Adipose tissue (tissue), 3 donors: ENCODE results near the gene KANK2. TPM values are rescaled to one million over a fixed set of nuclear protein-coding genes. Genes with fewer than 3 reads are reported as not detected.
A peak's percentile ranks its signal among the peaks of the same experiment; 100 is the strongest.

Experiments used
- H3K27ac ChIP-seq: one replicate; pipeline ENCODE4 v1.5.1; 2013; ENCODE audit warnings: low read depth, low read length
- WGBS, 3 donors: extraction: QIAGEN DNeasy Blood & Tissue Kit; methylation state at CpG; one replicate each; pipeline ENCODE4 v1.1.7; 2013; 5-methylcytosine and 5-hydroxymethylcytosine counted together
- polyA plus RNA-seq, 3 donors: library from polyadenylated mRNA; stranded (reverse); fragments of 200-250 nt; gene quantifications; one replicate each; pipeline ENCODE4 v1.2.3, GENCODE V29; 2013
- donor health status: healthy with polysubstance abuse.
- donor health status: Bipolar disorder and iron deficiency.
- donor health status: healthy.

Gene KANK2
- 100 to 1,000 TPM in 2 of 3 donors, 10 to 100 TPM in 1; 34.3 to 583 (median 148) TPM for polyA plus RNA-seq

DNA sequence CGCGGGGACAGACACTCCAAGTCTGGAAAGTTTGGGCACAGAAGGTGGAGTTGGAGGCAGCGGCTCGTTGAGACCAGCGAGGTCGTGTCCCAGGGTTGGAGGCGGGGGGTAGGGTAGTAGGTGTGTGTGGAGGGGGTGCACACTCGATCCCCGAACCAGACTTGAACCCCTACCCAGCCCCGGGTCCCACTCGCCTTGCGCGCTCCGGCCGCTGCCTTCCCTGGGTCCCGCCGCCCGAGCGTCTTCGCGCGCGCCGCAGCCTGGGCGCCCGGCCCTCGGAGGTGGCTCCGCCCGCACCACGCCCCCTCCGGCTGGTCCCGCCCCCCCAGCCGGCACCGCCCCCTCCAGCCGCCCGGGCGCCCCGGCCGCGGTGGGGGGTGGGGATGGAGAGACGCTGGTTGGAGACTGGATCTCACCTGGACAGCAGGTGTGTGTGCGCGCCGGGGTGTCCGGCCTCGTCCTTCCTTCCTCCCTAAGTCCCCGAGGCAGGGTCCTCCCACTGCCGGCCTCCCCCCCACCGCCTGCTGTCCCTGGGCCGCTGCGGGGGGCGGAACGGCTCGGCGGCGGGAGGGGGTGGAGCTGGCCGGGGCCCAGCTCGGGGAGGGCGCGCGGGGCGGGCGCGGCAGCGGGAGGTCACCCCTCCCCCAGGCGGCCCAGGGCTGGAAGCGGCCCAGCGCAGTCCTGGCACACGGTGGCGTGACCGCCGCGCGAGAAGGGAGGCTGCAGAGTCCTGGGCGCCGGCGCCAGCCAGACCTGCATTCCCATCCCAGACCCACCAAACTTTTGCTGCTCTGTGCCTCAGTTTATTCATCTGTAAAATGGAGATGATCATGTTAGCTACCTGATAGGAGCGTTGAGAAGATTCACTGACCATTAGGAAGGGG, at the start of gene KANK2:
Gene KANK2 (minus strand): TSS at position 255 of the 884 bp plus-strand sequence. CDS start 3,034 bp downstream, outside the sequence.
- WGBS, 3 donors = 1 to 2% (median 1%) methylated on average over 33 to 78 of the region's 78 CpGs

DNA sequence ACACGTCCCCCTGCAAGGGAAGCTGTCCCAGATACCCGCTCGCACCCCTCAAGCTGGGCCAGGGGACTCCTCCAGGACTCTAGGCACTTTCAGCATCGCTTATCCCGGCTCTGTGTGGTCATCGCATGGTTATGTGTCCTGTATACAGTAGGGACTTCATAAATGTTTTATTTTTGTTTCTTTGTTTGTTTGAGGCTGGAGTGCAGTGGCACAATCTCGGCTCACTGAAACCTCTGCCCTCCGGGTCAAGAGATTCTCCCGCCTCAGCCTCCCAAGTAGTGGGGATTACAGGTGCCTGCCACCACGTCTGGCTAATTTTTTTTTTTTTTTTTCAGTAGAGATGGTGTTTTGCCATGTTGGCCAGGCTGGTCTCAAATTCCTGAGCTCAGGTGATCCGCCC, 49.6 kb upstream of the KANK2 start:
- H3K27ac ChIP-seq = no peak overlapping the region
- 83 to 91% (median 85%) methylated on average over 11 of the region's 11 CpGs for WGBS, 3 donors

More for the DNA sequence above, at the start of gene KANK2:
- peak within 1 kb of the TSS; percentile 9 for H3K27ac ChIP-seq

DNA sequence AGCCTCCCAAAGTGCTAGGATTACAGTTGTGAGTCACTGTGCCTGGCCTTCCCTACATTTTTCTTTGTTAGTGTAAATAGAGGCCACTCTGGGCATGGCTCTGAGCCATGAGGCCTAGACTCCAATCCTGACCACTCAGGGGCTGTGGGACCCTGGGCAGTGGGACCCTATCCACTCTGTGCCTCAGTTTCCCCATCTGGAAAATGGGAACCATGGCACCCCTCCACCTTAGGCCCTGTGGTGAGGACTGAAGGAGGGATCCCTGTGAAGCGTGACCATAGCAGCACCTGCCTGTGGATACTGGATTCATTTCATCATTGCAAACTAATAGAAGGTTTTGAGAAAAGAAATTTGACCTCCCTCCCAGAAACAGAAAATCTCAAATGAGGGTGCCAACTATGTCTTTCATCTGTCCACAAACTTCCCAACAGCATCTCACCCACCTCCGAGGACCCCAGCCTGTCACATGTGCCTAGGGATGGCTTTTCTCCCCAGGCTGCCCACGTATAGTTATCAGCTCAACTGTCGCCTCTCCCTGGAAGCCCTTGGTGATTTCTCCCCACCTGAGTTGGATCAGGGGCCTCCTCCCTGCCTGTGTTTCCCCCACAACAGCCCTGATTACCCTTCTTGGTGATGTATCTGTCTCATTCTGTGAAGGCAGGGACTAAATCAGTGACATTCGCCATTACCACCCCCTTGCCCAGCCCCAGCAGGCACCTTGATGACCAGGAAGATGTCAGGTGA, 47.7 kb upstream of the KANK2 start:
- 94 to 98% (median 96%) methylated on average over 5 of the region's 5 CpGs for WGBS, 3 donors
- H3K27ac ChIP-seq = no peak overlapping the region

DNA sequence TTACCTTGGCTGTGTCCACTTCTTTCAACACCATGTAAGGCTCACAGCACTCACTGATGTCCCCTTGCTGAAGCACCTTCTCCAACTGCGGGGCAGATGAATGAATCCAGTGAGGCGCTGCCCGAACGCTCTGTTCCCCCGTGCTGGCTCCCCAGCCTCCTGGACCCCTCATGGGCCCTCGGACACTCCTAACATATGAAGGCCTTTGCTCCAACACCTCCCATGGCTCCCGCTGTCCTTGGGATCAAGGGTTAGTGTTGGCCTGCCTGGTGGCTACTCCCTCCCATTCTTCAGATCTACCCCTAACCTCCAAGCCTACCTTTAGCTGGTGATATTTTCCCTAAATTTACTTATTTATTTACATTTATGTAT, 46.4 kb upstream of the KANK2 start:
- H3K27ac ChIP-seq = no peak overlapping the region
- 93 to 98% (median 94%) methylated on average over 7 of the region's 7 CpGs for WGBS, 3 donors

DNA sequence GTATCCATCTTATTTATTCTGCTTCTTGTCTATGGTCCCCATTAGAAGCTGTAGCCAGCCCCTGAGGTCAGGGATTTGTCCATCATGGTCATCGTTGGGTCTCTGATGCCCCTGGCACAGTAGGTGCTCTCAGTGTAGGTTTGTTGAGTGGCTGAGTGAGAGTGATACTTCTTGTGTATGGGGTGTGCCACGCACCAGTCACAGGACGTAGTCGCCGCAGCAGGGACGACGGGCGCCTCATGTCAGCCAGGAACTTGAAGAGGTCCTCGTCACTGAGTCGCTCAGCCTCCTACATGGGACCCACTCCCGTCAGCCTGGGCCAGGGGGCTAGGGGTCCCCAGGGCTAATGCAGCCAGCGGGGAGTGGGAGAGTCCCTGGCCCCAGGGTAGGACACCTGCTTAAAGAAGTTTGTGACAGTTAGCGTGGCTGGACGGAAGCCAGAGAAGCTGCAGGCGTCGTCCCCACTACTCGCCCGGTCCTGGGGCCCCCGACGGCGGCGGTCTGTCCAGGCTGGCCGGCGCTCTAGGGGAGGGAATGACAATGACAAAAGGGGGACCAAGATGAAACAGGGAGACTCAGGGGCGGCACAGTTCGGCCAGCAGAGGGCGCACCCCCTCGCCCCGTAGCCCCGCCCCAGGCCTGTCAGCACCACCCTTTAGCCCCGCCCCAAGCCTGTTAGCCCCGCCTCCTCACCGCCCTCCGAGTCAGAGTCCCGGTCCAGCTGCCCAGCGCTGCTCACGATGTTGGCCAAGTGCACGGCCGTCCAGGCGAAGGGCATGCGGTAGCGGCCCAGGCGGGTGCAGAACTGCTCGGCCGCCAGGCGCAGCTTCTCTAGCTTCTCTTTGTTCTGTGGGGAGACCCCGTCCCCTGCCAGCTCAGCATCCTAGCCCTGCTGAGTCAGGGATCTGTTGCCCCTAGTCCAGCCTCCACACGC, 45.8 kb upstream of the KANK2 start:
- 39 to 42% (median 41%) methylated on average over 45 to 48 of the region's 48 CpGs for WGBS, 3 donors
- H3K27ac ChIP-seq = no peak overlapping the region

DNA sequence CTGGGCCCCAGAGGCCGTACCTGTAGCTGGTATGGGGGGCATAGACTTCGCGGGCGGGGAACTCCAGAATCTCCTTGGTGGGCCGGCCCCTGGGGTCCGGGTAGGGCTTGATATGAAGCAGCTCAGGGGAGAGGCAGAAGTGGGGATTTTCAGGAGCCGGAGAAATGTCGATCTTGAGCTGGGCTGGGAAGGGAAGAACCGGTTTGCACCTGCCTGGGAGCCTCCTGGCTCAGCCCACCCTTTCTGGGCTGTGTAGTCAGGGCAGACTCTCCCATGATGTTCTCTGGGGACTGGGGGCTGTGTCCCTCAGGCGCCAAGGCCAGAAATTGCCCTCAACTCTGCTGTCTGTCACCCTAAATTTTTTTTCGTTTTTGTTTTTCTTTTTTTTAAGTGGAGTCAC, 44.7 kb upstream of the KANK2 start:
- no peak overlapping the region for H3K27ac ChIP-seq
- WGBS, 3 donors = 85 to 87% (median 85%) methylated on average over 11 of the region's 11 CpGs

DNA sequence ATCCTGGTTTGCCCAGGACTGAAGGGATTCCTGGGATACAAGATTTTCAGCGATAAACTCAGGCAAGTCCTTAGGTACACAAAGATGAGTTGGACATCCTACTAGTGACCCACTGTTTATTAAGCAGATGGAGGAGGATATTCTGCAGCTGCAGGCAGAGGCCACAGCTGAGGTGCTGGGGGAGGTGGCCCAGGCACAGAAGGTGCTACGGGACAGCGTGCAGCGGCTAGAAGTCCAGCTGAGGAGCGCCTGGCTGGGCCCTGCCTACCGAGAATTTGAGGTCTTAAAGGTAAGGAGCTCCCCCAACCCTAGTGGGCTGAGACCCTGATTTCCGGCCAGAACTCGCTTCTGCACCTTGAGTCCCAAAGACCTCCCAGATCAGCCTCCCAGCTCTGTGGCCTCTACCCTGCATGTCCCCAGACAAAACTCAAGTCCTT, 42.7 kb upstream of the KANK2 start:
- no peak overlapping the region for H3K27ac ChIP-seq
- WGBS, 3 donors = 97 to 98% (median 97%) methylated on average over 8 of the region's 8 CpGs

DNA sequence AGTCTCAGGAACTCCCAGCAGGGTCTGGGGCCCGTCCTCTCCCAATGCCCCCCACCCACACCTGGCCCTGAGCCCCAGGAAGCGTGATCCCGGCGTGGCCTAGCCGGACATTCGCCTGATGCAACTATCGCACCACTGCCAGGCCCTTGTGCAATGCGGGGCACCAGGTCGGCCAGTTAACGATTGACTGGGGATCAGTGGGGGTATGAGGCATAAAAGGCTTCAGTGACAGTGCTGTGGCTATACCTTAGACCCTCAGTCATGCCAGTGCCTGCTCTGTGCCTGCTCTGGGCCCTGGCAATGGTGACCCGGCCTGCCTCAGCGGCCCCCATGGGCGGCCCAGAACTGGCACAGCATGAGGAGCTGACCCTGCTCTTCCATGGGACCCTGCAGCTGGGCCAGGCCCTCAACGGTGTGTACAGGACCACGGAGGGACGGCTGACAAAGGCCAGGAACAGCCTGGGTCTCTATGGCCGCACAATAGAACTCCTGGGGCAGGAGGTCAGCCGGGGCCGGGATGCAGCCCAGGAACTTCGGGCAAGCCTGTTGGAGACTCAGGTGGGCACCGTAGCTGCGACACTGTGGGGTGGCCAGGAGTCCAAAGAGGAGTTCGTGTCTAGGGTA, 42.1 kb upstream of the KANK2 start, which contains the start of gene ANGPTL8:
Gene ANGPTL8 (plus strand): TSS at position 243 of the 624 bp plus-strand sequence. CDS start 19 bp downstream, at position 262.
- 84 to 92% (median 90%) methylated on average over 23 of the region's 23 CpGs for WGBS, 3 donors
- no peak within 1 kb of the TSS for H3K27ac ChIP-seq

DNA sequence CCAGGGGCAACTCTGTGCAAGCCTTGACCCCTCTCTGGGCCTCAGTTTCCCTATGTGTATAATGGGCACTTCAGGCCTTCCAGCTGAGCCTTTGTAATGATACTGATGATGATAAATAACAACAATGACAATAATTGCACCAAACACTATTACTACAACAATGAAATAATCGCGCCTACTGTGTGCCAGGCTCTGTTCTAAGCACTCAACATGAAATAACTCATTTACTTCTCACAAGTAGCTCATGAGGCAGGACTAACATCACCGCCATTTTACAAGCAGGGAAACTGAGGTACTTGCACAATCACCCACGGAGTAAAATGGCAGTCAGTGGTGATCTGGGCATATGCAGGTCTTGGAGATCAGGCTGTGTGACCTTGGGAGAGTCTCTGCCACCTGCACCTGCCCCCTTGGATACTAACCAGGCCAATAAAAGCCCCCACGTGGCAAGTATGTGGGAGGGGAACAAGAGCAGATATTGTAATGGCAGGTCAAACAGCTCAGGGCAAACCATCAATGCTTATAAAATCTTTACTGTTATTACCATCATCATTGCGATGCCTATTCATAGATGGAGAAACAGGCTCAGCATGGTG, 41.5 kb upstream of the KANK2 start:
- 80 to 93% (median 90%) methylated on average over 6 of the region's 6 CpGs for WGBS, 3 donors
- no peak overlapping the region for H3K27ac ChIP-seq

DNA sequence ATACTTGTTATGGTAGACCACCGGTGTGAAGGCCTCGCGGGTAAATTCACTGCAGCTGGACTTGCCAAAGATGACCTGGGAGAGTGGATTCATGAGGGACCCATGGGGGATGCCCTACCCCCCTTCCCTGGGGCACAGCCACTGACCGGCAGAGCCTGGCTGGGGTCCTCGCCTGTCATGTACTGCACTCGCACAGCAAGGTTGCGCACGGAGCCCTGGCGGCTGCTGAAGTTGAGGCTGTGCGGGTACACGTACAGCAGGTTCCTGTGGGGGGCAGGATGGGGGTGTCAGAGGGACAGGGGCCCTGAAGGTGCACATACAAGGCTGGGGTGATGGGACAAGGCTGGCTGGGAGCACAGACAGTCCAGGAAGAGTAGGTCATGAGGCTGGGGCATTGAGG, 40.7 kb upstream of the KANK2 start:
- WGBS, 3 donors = 85 to 92% (median 87%) methylated on average over 11 of the region's 11 CpGs
- H3K27ac ChIP-seq = no peak overlapping the region

DNA sequence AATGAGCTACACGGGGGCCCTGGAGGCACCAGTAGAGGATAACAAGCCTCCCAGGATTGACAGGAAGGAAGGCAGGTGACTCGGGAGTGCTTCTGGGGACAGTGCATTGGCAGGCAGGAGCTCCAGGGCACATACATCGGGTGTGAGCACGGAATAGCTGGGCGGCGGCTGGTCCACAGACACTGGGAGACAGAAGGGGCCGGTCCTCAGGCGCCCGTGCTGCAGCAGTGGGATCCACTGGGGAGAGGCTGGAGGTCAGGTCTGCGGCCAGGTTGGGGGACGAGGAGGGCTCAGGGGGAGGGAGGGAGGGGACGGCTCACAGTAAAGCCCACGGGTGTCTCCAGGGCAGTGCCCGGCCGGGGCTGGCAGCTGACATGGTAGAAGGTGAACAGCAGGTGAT, 40.0 kb upstream of the KANK2 start:
- WGBS, 3 donors = 85 to 88% (median 85%) methylated on average over 15 of the region's 15 CpGs
- no peak overlapping the region for H3K27ac ChIP-seq

DNA sequence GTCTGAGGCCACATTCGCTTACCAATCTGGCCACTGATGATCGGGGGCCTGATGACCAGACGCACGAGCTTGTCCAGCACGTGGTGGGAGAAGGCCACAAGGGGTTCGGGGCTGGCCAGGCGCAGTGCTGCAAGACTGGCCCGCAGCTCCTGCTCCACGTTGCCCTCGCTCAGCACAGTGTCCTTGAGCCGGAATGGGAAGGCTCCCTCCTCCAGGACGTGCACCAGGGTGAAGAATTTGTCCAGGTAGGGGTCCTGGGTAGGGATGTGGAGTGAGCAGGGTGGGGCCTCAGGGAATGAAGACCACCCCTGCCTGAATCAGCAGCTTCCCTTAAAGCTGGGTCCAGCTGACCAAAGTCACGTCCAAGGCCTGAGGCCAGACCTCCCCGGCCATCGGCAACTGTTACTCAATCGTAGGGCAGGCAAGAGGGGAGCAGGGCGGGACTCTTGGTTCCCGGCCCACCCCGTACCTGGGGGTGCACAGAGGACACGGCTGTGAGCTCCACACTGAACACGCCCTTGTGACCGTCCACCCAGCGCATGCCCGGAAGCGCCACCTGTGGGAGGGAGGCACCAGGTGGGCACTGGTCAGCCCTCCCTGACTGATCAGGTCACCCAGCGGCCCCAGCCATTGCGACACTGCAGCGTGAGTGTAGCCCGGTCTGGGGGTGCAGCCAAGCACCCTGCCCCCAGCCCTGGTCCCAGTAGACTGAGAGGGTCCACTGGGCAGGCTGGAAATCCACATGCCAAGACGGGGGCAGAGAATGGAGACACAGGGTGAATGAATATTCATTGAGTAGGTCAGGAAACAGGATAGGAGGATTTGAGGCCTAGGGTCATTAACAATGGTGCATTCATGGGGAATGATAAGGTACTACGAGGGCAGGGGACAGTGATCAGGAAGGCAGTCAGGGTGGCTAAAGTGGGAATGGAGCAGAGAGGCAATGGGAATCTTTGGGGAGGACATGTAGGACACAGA, 39.3 kb upstream of the KANK2 start:
- WGBS, 3 donors = 75 to 93% (median 87%) methylated on average over 31 of the region's 31 CpGs
- H3K27ac ChIP-seq = no peak overlapping the region

DNA sequence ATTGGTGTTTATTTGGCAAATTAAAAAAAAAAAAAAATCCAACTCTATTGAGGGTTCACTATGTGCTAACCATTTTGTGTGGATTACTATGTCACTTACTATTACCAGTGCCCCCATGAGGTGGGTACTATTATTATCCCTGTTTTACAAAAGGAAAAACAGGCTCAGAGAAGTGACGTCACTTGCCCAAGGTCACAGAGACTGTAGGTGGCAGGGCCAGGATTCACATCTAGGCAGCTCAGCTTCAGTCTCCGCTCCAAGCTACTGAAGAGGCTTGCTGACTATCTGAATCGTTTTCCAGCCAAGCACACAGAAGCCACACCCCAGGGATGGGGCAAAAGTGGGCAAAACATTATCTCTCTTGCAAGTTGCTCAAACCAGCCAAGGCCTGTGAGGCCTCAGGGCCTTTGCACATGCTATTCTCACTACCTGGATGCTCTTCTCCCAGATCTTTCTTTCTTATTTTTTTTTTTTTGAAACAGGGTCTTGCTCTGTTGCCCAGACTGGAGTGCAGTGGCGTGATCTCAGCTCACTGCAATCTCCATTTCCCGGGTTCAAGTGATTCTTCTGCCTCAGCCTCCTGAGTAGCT, 37.2 kb upstream of the KANK2 start:
- WGBS, 3 donors = 69 to 87% (median 84%) methylated on average over 5 of the region's 5 CpGs

DNA sequence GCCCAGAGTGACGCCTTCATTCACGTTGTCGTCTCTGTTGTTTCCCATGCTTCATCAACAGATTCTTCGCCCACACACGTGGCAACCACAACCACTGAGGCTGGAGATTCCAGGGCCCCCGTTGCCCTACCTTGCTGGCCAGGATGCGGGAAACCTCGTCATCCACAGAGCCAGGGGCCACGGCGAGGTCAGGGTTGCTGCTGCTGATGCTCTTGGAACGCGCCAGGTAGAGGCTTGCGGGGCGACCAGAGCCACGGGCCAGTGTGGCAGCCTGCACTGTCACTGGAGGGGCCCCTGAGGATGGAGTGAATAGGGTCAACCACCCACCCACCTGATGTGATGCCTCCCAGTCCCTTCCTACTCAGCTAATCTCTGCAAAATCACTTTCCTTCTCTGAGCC, 35.7 kb upstream of the KANK2 start:
- 85 to 90% (median 88%) methylated on average over 15 of the region's 15 CpGs for WGBS, 3 donors
- no peak overlapping the region for H3K27ac ChIP-seq

More for the DNA sequence above, 37.2 kb upstream of the KANK2 start:
- H3K27ac ChIP-seq = no peak overlapping the region

DNA sequence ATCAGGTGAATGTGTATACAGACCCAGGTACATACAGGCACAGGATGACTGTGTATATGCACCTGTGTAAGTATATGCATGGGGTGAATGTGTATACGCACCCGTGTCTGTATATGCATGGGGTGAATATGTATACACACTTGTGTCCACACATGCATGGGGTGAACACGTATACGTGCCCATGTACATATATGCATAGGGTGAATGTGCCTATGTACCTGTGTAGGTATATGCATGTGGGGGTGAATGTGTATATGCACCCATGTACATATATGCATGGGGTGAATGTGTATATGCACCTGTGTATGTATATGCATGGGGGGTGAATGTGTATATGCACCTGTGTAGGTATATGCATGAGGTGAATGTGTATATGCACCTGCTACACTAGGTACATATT, 35.2 kb upstream of the KANK2 start:
- no peak overlapping the region for H3K27ac ChIP-seq
- WGBS, 3 donors = 79 to 95% (median 93%) methylated on average over 4 of the region's 4 CpGs
